T follicular helper cell (primary cell): ENCODE data around the gene C1orf116.

Experiments used
- DNase-seq: peaks from one replicate; pipeline ENCODE4 v3.0.0-alpha.2; 2020; ENCODE audit warnings: low read depth
- total RNA-seq, 2 experiments: gene quantifications; one replicate each; lab custom pipeline; 2026; lab: John Stamatoyannopoulos, UW

The C1orf116 gene
- 0.04 to 0.06 reads per million in 2 experiments for total RNA-seq

DNA sequence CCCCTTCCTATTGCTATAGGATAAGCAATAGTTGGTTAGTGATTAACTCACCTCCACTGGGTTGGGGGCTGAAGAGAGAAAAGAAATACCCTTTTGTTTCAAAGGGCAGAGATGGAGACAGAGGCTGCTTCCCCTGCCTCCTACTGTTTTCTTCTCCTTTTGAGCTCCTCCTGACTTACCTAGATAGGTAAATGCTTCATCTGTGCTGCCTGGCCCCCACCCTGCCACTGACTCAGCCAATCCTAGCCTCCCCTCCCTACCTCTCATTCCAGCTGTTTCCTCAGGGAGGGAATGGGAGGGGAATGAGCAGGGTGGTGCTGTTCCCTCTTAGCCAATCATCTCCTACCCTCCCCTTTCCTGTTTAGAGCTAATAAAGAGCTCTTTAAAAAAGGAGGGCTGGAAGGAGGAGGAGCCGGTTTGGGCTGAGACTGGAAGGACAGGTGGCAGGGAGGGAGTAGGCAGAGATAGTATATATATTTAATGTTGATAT lies at the start of gene C1orf116:
TSS of gene C1orf116 (minus strand) at position 229 of the 490 bp plus-strand sequence. CDS start 5,158 bp downstream, outside the sequence.
- no peak for DNase-seq

DNA sequence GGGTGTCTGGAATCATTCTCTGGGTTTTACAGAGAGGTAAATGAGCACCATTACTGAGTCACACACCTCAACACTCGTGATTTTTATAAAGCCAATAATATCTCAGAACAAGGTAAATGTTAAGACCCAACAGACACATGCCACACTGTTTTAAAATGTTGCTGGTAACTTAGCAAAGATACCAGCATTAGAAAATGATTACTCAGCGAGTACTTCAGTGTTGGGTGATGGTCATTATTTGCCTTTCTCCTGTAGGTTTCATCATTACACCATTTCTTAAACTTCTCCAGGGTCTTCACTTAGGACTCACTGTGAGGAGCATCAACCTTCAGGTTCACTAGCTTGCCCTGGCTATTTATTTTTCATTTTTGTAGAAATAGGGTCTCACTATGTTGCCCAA lies 49.2 kb upstream of the C1orf116 start:
- DNase-seq = no peak

DNA sequence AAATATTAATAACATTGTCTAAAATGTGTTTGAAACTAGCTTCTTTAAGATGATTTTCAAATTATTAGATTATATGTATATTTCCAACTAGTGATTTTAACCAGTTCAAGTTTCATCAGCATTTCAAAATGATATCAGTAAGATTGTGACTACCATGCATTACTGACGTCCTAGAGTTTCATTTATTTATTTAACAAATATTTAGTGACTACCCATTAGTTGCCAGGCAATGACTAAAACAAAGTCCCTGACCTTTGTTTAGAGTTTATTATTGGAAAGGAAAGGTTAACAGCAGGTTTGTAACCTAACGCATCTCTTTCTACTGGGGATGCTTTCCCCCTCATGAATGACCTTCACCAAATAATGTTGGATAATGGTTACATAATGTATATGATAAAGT lies 48.5 kb upstream of the C1orf116 start:
- DNase-seq = no peak

DNA sequence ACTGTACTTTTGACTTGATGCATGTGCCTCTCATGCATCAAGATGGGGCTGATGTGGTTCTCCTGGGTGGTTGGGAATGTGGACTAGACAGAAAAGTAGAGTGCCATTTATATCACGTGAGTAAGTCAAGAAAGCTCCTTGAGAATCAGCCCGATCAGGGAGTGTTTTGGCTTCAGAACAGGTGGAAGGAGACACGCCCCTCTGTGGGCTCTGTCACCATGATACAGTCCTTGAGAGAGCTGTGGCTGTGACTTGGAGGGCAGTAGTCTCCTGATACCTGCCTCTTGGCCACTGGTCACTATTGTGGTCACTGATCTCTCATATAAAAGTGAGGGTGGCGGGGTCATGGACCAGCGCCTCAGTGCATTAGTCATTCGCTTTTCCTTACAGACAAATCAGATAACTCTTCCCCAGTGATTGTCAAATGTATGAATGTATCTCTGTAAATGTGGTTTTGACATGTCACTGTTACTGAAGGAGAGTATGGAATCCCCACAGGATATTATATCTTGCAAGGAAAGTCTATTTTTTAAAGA lies 47.2 kb upstream of the C1orf116 start:
- no peak for DNase-seq

DNA sequence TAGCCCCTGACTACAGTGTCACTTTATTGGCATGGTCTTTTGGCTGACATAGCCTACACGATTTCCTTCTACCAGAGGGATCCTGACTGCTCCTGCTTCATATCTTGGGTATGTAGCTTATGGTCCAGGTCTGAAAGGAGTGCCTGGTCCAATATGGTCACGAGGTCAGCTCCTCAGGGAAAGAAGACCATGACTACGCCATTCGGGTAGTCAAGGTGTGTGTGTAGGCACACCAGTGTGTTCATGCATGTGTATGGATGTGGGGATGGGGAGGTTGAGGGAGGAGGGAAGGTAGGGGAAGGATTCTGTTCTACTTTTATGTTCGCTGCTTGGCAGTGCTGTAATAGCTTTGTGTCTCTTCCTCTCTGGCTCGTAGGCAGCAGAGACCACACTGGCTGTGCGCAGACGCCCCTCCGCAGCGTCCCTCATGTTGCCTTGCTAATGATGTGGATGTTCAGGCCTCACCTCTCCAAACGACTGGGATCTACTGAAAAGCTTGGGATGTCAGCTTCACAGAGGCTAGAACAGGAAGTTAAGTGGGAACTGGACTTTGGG lies 46.1 kb upstream of the C1orf116 start:
- DNase-seq = no peak

DNA sequence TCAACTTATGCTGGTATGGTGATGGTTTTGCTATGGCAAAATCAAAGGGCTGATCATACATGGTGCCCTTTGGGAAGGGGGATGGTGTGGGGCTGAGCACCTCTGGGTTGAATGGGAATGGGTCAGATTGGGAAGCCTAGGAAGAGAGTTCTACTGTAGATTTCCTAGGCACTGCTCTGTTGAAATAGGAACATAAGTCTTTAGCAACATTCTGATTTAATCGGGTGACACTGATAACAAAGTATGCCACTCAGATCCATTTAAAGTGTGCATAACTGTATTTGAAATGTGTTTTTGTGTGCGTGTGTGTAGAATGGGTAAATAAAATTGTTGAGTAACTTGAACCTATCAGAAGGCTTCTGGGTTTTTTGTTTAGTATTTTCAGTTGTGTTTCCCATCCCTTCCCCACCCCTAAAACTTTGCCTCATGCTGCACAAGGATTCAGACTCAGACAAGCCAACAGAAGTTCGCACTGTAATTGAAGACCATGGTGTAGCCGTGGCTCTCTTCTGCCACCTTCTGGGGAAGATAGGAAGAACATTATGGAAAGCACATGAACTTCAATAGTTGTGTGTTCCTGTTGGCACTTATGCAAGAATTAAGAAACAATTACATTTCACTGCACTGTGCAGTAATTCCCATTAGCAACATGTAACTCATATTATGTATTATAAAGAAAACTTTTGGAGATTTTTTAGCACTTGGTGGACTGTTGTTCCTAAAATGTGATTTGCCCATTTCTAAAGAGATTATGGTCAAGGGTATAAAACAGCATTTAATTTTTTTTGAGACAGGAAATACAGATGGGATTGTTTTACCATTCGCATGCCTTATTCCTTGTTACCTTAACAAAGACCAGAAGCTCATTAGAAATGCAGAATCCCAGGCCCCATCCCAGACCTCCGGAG lies 45.2 kb upstream of the C1orf116 start:
- peak; percentile 39 for DNase-seq

DNA sequence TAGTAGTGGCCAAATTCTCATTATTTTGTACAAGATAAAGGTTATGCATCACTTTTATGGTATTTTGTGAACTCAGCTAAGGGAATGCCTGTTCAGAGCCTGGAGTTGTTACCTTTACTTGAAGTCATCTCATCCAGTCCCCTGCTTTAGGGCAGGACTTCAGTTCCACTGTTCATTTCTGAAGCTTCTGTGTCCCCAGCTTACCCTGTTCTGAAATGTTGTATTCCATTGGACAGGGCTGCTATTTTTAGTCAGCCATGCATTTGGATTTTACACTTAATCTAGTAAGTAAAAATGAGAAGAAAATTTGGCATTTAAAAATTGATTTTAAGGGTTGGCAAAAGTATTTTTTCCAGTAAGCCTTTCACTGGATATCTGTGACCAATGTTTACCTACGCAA lies 44.5 kb upstream of the C1orf116 start:
- DNase-seq = no peak

DNA sequence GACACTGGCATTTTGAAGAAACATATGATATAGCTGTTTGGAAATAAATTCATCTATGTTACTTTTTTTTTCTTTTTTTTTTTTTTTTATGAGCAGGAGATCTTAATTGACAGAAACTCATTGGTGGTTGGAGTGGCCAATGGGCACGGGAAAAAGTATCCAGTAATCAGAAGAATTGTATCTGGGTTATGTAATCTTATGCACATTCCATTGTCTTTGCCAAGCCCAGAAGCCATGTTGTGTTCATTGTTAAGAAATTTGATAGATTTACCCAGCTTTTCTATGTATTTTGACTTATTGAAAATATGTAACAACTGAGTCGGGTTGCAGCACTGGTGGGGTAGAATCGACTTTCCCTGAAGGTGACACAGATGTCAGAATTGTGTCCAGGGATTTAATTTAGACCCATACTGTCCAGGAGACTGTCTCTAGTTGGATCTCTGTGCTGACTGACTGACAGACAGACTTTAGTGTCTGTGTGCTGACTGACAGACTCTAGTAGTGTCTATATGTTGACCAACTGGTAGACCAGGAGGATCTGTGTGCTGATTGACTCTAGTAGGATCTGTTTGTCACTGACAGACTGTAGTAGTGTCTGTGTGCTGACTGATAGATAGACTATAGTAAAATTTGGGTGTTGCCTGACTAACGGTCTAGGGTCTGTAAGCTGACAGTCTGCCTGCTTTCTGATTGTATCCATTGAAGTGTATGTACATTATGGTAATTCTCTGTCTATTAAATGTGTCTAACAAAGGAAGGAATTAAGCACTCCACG lies 43.8 kb upstream of the C1orf116 start:
- DNase-seq = no peak

DNA sequence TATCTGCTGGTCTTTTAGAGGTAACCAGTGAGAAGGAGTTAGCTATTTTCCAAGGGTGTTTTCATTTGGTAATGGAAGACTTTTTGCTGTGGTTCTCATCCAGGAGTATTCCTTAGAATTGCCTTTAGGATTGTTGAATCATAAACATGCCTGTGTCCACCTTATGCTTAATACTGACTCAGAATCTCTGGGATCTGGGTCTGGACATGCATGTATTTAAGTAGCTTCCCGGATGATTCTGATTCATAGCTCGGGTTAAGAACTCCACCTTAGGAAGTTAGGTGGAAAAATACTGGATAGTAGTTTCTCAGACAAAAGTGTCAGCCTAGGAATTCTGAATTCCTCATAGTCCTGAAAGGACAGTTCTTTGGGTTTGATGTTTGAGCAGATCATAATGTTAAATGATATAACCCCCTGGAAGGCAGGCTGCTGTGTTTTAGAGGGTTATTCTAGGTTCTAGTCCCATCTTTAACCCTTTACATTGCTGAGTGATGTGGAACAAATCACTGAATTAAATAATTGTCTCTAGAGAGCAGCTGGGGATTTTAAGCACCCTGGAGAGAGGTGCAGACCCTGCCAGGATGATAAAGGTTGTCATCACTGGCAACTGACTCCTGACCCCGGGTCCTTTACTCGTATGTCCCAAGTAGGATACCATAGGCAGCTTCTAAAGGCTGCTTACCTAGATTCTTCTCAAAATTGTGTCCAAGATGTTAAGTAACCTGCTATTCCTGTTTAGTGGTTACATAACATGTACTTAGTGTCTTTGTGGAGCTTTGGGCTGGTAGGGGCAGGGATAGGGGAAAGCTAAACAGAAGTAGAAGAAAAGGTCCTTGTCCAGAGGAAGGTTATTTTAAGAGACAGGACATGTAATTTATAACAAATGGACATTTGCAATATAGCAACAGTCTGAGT lies 41.6 kb upstream of the C1orf116 start:
- no peak for DNase-seq

DNA sequence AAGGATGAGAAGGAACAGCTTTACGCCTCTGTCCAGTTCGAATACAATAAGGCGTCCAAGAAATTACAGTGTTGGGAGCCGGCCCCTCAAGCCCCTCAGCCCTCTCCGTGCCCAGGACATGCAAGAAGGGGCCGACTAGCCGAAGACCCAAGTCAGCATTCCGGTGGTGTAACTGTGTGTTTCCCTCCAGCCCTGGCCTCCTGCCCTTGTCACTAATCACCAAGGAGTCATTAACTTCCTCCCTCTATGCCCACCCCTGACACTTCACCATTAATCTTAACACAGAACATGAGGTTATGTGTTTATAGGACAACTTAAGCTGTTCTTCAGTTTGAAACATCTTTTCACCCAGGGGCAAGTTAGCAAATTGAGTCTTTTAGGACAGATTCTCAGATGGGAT lies 39.7 kb upstream of the C1orf116 start:
- DNase-seq = no peak

DNA sequence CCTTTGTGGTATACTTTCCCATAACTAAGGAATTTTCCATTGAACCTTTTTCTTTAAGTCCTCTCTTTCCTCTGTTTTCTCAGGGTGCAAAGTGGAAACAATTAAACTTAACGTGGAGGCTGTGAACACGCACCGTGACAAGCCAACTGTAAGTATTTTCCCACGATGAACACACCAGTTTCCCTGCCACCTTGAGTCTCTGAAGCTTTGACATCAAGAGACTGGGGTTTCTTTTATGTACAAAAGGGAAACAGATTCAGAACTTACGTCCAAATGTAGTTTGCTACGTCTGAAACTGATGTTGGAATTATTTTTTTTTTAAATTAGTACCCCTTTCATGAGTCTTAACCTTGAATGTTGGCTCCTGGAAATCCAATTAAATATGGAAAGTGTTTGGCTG lies 38.9 kb upstream of the C1orf116 start:
- no peak for DNase-seq

DNA sequence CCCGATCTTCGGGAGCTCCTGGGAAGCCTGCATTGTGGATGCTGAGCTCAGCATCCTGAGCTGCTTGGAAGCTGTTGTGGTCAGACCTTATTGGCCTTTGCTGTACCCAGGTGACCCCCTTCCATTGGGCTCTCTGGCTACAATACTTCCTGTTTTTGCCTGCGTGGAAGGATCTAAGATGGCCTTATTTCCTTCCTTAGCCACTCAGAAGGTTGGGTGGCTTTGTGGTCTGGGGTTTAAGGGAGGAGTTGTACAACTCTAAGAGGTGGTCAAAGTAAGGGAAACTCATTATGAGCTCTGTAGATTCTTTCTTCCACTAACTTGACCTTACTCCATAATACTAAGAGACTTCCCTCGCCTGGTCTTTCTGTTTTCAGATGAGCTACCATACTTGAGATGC lies 38.3 kb upstream of the C1orf116 start:
- DNase-seq = no peak

DNA sequence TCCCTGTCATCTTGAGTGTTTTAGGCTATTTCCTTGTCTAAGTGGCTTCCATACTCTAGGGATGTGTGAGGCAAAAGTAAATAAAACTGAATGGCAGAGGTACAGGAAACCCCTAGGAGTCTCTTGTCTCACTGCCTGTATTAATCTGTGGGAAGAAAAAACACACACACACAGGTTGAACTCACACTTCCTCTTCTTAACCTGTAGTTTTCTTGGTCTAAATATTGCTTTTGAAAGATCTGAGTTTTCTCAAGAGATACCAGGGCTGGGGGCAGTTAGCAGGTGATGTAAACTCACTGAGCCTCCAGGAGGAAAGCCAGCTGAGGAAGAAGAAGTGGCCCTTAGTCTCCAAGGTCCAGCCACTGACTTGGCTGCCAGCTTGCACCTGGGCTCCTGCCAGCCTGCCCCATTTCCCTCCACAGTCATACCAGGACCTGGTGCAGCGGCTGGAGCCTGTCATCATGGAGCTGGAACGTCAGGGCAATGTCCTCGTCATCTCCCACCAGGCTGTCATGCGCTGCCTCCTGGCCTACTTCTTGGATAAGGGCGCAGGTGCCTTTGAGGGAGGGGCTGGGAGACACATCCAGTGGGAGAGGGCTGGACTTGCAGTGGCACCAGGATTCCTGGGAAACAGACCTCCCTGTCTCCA lies 37.4 kb upstream of the C1orf116 start:
- no peak for DNase-seq

DNA sequence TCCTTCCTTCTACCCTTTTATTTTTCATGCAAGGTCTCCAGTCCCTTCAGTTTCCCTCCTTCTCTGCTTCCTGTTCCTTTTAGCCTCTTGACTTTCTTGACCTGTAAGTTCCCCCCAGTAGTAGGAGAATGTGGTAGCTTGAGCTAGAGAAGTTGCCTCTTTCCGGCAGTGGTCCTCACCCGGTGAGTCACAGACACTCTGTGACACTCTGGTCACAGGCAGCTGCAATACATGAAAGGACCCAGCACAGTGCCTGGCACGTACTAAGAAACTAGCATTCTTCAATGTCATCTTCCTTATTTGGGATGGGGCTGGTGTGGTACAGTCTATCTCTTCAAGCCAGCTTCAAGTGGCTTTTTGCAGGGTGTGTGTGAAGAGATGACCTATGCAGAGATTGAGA lies 36.5 kb upstream of the C1orf116 start:
- no peak for DNase-seq

DNA sequence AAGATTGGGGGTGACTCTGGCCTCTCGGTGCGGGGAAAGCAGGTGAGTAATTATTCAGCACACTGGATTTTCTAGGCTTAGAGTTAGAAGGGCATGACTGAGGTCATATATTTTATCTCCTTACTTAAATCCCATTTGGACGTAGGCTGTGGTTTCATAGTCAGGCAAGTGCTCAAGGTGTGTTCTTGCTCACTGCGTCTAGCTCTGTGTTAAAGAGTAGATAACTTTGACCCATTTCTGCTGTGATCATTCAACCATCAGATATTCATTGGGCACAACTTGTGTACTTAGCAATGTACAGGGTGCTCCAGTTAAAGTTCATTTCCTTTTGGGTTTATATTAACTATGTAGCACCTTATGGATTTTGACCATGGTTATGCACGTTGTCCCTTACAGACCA lies 35.1 kb upstream of the C1orf116 start:
- DNase-seq = no peak

DNA sequence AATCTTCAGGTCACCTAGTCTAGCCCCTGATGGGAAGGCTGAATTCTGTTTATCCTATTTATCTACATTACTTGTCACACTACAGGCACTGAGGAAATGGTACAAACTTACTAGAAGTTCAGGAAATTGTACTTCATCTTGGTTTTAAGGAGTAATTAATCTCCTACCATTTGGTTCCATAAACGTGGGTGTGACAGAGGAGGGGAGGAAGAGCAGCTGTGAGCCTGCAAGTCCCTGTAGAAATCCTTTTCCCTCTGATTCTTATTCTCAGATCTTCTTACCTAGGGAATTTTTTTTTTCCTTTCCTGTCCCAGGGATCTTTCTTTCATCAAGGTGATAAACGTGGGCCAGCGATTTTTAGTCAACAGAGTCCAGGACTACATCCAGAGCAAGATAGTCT lies 34.6 kb upstream of the C1orf116 start:
- DNase-seq = no peak

DNA sequence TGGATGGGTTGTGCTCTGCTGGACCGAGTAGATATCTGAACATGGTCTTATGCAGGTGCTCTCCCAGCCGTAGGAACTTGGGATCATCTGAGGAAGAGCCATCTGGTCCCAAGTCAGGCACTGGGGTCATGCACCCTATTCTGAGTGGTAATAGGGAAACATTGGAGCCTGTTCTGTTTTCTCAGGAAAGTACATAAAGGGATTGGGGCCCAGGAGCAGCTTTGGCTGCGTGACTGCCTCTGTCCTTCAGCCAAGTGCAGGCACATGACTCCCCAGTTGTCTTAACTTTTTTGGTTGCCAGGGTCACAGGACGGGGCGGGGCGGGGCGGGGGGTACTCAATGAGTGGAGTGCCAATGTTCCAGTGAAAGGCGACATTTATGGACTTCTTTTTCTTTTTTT lies 32.0 kb upstream of the C1orf116 start:
- no peak for DNase-seq

DNA sequence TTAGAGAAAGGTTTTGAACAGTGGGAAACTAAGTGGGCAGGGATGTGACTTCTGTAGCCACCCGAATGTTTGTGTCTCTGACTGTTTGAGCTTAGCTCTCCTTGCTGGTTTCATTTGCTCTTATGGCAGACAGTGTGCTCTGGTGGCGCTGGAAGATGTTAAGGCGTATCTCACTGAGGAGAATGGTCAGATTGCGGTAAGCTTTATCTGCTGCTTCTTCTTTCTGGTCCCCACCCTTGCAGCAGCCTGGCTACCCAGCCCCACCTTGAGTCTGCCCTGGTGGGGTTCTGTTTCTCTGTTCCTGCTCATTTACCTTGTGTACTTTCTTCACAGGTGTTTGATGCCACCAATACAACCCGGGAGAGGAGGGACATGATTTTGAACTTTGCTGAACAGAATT lies 30.5 kb upstream of the C1orf116 start:
- DNase-seq = no peak

DNA sequence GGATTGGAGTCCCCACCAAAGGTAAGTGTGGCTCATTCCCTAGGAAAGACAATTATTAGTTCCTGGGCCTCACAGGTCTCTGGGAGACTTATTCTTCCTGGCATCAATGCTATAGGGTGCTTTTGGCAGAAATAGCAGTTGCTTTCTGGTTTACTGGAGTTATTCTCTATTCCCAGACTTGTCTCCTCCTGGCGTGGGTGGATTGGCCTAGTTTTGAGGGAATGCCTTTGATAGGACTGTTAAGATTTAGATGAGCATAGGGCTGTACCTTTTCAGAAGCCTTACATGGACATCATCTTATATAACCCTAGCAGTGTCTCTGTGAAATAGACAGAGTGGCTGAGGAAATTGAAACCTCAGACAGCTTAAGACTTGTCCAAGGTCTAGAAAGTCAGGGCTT lies 29.5 kb upstream of the C1orf116 start:
- DNase-seq = no peak

DNA sequence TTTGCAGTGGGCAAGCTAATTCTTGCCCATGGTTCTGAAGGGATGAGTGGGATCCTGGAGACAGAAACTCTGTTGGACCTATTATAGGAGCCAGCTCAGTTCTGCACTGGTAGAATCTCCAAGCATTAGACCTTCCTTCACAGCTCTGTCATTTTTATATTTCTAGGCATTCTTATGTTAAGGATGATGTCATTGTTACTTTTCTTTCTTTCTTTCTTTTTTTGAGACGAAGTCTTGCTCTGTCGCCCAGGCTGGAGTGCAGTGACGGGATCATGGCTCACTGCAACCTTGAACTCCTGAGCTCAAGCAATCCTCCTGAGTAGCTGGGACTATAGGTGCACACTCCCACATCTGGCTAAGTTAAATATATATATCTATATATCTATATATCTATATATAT lies 28.0 kb upstream of the C1orf116 start:
- no peak for DNase-seq

DNA sequence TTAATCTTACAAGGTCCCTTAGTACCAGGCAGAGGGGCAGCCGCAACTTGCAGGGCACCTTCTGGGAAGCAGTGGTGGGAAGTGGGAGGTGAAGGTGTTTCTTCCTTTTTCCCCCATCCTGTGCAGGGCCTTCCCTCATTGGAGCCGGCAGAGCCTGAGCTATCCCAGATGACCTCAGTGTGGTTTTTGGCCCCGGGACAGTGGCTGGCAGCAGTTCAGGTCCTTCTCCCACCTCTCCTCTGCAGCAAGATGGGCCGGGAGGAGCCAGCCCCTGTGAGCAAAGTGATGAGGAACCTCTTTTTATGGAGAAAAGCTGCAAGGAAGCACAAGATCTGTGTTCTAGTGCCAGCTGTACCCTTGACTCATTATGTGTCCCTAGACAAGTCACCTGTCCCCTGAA lies 27.3 kb upstream of the C1orf116 start:
- DNase-seq = no peak
